WTC11 (cell line): ENCODE data around the gene TAF11L14.
"Not testable (repeated sequence)": the region's sequence is repeated elsewhere in the genome, so short reads cannot be mapped to it uniquely, and the experiment has no call there.

ENCODE experiments used
- ETV6 ChIP-seq: sonication (generic); formaldehyde crosslinking; IDR thresholded peaks from 2 replicates; pipeline ENCODE4 v1.8.1; 2022; ENCODE audit warnings: mild to moderate bottlenecking, missing genetic modification reagents
- NFYB ChIP-seq: sonication (generic); formaldehyde crosslinking; conservative IDR thresholded peaks from 2 replicates; pipeline ENCODE4 v1.8.0; 2022; ENCODE audit warnings: low read depth, missing genetic modification reagents
- PRRX2 ChIP-seq: fragments of 250-450 bp; sonication (Bioruptor Pico); IDR thresholded peaks from 2 replicates; pipeline ENCODE4 v1.8.0; 2021; ENCODE audit warnings: mild to moderate bottlenecking
- TCF7 ChIP-seq: sonication (generic); formaldehyde crosslinking; IDR thresholded peaks from 2 replicates; pipeline ENCODE4 v1.8.0; 2022; ENCODE audit warnings: mild to moderate bottlenecking, low read depth, missing genetic modification reagents, moderate library complexity
- ZNF219 ChIP-seq: sonication (generic); formaldehyde crosslinking; IDR thresholded peaks from 2 replicates; pipeline ENCODE4 v1.8.0; 2023; ENCODE audit warnings: missing genetic modification reagents, mild to moderate bottlenecking, borderline replicate concordance
- ZNF263 ChIP-seq: sonication (generic); formaldehyde crosslinking; IDR thresholded peaks from 2 replicates; pipeline ENCODE4 v1.8.1; 2022; ENCODE audit warnings: low read depth, mild to moderate bottlenecking, moderate library complexity, missing genetic modification reagents
- TF ChIP-seq, protein P1 (sequence below): sonication (generic); formaldehyde crosslinking; IDR thresholded peaks from 2 replicates; pipeline ENCODE4 v1.8.0; 2023; ENCODE audit warnings: missing genetic modification reagents
- TF ChIP-seq, protein P2 (sequence below): sonication (generic); formaldehyde crosslinking; IDR thresholded peaks from 2 replicates; pipeline ENCODE4 v1.8.0; 2022; ENCODE audit warnings: mild to moderate bottlenecking, missing genetic modification reagents
- TF ChIP-seq, protein P3 (sequence below): fragments of 200-600 bp; IDR thresholded peaks from 2 replicates; pipeline ENCODE4 v1.8.0; 2022; ENCODE audit warnings: antibody characterized with exemption
- TF ChIP-seq, protein P4 (sequence below): sonication (generic); formaldehyde crosslinking; IDR thresholded peaks from 2 replicates; pipeline ENCODE4 v1.8.0; 2022; ENCODE audit warnings: mild to moderate bottlenecking, missing genetic modification reagents
- TF ChIP-seq, protein P5 (sequence below): sonication (generic); formaldehyde crosslinking; IDR thresholded peaks from 2 replicates; pipeline ENCODE4 v1.8.1; 2023; ENCODE audit warnings: mild to moderate bottlenecking, missing genetic modification reagents, moderate library complexity
- TF ChIP-seq, protein P6 (sequence below): fragments of 250-450 bp; sonication (Bioruptor Pico); IDR thresholded peaks from 2 replicates; pipeline ENCODE4 v1.8.0; 2021; ENCODE audit warnings: mild to moderate bottlenecking
- TF ChIP-seq, protein P7 (sequence below): sonication (generic); formaldehyde crosslinking; IDR thresholded peaks from 2 replicates; pipeline ENCODE4 v1.8.0; 2022; ENCODE audit warnings: mild to moderate bottlenecking, missing genetic modification reagents

DNA sequence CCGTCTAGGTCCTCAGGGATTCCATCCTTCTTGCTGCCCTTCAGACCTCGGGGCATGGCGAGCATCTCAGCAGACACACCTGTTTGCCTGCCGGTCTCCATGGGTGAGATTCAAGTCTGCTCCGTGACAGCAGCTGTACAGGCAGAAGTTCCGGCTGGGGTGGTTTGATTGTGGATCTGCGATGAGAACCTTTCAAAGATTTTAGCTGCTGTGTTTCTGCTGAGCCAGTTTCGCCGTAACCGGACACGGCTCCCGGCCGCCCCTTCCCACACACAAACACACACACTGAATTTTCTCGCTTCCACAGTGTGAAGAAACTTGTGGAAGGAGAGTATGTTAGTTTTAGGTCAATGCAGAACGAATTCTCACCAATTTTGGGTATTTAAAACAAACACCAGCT is 36.5 kb upstream of the TAF11L14 start, which contains the start of gene TAF11L10:
- not testable (repeated sequence) for TF ChIP-seq ETV6 (CRISPR knock-in tag); ZNF263 (CRISPR knock-in tag); NFYB (CRISPR knock-in tag); TCF7 (CRISPR knock-in tag); PRRX2 (CRISPR knock-in tag); ZNF219
- TF ChIP-seq, protein P1, sequence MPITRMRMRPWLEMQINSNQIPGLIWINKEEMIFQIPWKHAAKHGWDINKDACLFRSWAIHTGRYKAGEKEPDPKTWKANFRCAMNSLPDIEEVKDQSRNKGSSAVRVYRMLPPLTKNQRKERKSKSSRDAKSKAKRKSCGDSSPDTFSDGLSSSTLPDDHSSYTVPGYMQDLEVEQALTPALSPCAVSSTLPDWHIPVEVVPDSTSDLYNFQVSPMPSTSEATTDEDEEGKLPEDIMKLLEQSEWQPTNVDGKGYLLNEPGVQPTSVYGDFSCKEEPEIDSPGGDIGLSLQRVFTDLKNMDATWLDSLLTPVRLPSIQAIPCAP (CRISPR knock-in tag), result not testable (repeated sequence)
- TF ChIP-seq, protein P2, sequence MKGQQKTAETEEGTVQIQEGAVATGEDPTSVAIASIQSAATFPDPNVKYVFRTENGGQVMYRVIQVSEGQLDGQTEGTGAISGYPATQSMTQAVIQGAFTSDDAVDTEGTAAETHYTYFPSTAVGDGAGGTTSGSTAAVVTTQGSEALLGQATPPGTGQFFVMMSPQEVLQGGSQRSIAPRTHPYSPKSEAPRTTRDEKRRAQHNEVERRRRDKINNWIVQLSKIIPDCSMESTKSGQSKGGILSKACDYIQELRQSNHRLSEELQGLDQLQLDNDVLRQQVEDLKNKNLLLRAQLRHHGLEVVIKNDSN, result not testable (repeated sequence)
- TF ChIP-seq, protein P3, sequence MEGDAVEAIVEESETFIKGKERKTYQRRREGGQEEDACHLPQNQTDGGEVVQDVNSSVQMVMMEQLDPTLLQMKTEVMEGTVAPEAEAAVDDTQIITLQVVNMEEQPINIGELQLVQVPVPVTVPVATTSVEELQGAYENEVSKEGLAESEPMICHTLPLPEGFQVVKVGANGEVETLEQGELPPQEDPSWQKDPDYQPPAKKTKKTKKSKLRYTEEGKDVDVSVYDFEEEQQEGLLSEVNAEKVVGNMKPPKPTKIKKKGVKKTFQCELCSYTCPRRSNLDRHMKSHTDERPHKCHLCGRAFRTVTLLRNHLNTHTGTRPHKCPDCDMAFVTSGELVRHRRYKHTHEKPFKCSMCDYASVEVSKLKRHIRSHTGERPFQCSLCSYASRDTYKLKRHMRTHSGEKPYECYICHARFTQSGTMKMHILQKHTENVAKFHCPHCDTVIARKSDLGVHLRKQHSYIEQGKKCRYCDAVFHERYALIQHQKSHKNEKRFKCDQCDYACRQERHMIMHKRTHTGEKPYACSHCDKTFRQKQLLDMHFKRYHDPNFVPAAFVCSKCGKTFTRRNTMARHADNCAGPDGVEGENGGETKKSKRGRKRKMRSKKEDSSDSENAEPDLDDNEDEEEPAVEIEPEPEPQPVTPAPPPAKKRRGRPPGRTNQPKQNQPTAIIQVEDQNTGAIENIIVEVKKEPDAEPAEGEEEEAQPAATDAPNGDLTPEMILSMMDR, result not testable (repeated sequence)
- TF ChIP-seq, protein P4, sequence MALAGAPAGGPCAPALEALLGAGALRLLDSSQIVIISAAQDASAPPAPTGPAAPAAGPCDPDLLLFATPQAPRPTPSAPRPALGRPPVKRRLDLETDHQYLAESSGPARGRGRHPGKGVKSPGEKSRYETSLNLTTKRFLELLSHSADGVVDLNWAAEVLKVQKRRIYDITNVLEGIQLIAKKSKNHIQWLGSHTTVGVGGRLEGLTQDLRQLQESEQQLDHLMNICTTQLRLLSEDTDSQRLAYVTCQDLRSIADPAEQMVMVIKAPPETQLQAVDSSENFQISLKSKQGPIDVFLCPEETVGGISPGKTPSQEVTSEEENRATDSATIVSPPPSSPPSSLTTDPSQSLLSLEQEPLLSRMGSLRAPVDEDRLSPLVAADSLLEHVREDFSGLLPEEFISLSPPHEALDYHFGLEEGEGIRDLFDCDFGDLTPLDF (CRISPR knock-in tag), result not testable (repeated sequence)
- TF ChIP-seq, protein P5, sequence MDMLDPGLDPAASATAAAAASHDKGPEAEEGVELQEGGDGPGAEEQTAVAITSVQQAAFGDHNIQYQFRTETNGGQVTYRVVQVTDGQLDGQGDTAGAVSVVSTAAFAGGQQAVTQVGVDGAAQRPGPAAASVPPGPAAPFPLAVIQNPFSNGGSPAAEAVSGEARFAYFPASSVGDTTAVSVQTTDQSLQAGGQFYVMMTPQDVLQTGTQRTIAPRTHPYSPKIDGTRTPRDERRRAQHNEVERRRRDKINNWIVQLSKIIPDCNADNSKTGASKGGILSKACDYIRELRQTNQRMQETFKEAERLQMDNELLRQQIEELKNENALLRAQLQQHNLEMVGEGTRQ, result not testable (repeated sequence)
- TF ChIP-seq, protein P6, sequence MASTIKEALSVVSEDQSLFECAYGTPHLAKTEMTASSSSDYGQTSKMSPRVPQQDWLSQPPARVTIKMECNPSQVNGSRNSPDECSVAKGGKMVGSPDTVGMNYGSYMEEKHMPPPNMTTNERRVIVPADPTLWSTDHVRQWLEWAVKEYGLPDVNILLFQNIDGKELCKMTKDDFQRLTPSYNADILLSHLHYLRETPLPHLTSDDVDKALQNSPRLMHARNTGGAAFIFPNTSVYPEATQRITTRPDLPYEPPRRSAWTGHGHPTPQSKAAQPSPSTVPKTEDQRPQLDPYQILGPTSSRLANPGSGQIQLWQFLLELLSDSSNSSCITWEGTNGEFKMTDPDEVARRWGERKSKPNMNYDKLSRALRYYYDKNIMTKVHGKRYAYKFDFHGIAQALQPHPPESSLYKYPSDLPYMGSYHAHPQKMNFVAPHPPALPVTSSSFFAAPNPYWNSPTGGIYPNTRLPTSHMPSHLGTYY (CRISPR knock-in tag), result not testable (repeated sequence)
- TF ChIP-seq, protein P7, sequence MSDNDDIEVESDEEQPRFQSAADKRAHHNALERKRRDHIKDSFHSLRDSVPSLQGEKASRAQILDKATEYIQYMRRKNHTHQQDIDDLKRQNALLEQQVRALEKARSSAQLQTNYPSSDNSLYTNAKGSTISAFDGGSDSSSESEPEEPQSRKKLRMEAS, result not testable (repeated sequence)
